Measurements from ENCODE around the gene DLGAP3. TPM values are rescaled to one million over a fixed set of nuclear protein-coding genes. Genes with fewer than 3 reads are reported as not detected.
A peak's percentile ranks its signal among the peaks of the same experiment; 100 is the strongest.

The DLGAP3 gene
- total RNA-seq, 1 experiment from 2014 or later: 7.3 TPM

DNA sequence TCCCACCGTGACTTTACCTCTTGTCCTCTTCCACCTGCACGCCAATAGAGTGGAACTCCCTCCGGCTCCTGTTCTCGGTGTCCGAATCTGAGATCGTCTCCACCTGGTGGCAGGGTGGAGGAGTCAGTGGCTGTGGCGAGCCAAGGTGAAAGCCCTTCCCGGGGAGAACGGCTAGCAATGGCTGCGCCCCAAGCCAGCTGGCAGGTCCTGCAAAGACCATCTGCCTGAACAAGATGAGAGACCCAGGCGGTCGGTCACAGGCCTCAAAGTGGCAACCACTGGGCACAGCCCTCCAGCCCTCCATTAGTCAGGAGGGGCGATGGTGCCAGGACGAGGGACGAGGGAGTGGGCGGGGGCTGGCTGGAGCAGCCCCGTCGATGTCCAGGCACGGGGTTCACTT, 44.5 kb downstream of the DLGAP3 start:
- H2BK15ac ChIP-seq (ENCODE audit: low read depth, low read length): no peak overlapping the region
- Mint-ChIP-seq H3K4me1 (peaks cover 7% of the 10 kb centered on the region in 2 experiments), H3K27me3 (ENCODE audit: low read depth) (peaks cover 68% of the 10 kb centered on the region), H3K4me3 (peak overlapping the region; percentile 77 to 88), H3K36me3 (ENCODE audit: insufficient read depth in 1 of 3, low read depth in 3 of 3) (no peaks in the 10 kb centered on the region), H3K9me3 (no peaks in the 10 kb centered on the region), H3K27ac (no peak overlapping the region)
- no peak overlapping the region for H3K18ac ChIP-seq (ENCODE audit: insufficient read length, low read depth, low read length)
- H2BK5ac ChIP-seq (ENCODE audit: insufficient read length, low read length): no peak overlapping the region
- no peak overlapping the region for H2BK12ac ChIP-seq (ENCODE audit: insufficient read length, low read depth, low read length)
- no peaks in the 10 kb centered on the region for H3K79me1 ChIP-seq (ENCODE audit: insufficient read depth, low read depth, low read length, poor library complexity, severe bottlenecking)
- peak overlapping the region; percentile 58 for H3K4me2 ChIP-seq (ENCODE audit: insufficient read depth, insufficient read length, low read length)
- no peaks in the 10 kb centered on the region; the same call in 1 of the 2 replicates for H3K27me3 ChIP-seq (ENCODE audit: insufficient read depth, low read length)
- H3K23me2 ChIP-seq (ENCODE audit: insufficient read length, low read depth, low read length, poor library complexity, severe bottlenecking): peaks cover 4% of the 10 kb centered on the region
- no peak overlapping the region for H3K23ac ChIP-seq (ENCODE audit: insufficient read length, low read depth, low read length)
- H4K8ac ChIP-seq (replicated peaks; ENCODE audit: insufficient read length, low read depth, low read length): no peak overlapping the region
- H3K4me1 ChIP-seq (ENCODE audit: insufficient read depth, low read length): no peaks in the 10 kb centered on the region
- H2BK20ac ChIP-seq (ENCODE audit: low read depth, low read length, poor library complexity, severe bottlenecking): no peak overlapping the region
- no peak overlapping the region for H2AFZ ChIP-seq (ENCODE audit: low read length)
- 0 out of 2 replicates have a peak overlapping the region, but pooled peaks have one; percentile 52 for H3K14ac ChIP-seq (ENCODE audit: insufficient read depth, low read length)
- H4K20me1 ChIP-seq (ENCODE audit: control insufficient read depth, insufficient read depth, insufficient read length): no peaks in the 10 kb centered on the region
- H2AK5ac ChIP-seq (ENCODE audit: insufficient read length, low read length): no peak overlapping the region
- no peak overlapping the region for H4K5ac ChIP-seq (ENCODE audit: insufficient read length, low read depth, low read length)
- TF ChIP-seq, protein P1, sequence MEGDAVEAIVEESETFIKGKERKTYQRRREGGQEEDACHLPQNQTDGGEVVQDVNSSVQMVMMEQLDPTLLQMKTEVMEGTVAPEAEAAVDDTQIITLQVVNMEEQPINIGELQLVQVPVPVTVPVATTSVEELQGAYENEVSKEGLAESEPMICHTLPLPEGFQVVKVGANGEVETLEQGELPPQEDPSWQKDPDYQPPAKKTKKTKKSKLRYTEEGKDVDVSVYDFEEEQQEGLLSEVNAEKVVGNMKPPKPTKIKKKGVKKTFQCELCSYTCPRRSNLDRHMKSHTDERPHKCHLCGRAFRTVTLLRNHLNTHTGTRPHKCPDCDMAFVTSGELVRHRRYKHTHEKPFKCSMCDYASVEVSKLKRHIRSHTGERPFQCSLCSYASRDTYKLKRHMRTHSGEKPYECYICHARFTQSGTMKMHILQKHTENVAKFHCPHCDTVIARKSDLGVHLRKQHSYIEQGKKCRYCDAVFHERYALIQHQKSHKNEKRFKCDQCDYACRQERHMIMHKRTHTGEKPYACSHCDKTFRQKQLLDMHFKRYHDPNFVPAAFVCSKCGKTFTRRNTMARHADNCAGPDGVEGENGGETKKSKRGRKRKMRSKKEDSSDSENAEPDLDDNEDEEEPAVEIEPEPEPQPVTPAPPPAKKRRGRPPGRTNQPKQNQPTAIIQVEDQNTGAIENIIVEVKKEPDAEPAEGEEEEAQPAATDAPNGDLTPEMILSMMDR (conservative IDR thresholded peaks at IDR 0.05): peak; percentile 67
- H2BK120ac ChIP-seq (ENCODE audit: low read depth, low read length, poor library complexity, severe bottlenecking): no peak overlapping the region
- no peak overlapping the region for H3K9ac ChIP-seq (ENCODE audit: extremely low read depth, insufficient read length, low read length)
- no peak overlapping the region for H3K27ac ChIP-seq (ENCODE audit: insufficient read length, low read depth, low read length)
- no peak overlapping the region for H3K56ac ChIP-seq (ENCODE audit: insufficient read length, low read depth, low read length)
- H3K79me2 ChIP-seq (ENCODE audit: insufficient read depth, low read length): no peaks in the 10 kb centered on the region
- no CpG with 5 or more reads among the region's 19 CpGs for WGBS (ENCODE audit: extremely low coverage, insufficient read length, low lambda C conversion rate)
- peak; percentile 79 for DNase-seq
- no peak overlapping the region for H3K4ac ChIP-seq (ENCODE audit: low read depth, low read length)
- H4K91ac ChIP-seq (ENCODE audit: insufficient read length, low read depth, low read length): no peak overlapping the region
- H3T11ph ChIP-seq (ENCODE audit: low read length): no peak overlapping the region
- no peaks in the 10 kb centered on the region for H3K9me3 ChIP-seq (ENCODE audit: control insufficient read depth, low read depth, low read length)
